Activated T-cell treated with anti-CD3 and anti-CD28 coated beads, Interleukin-2, amount 50 U/mL, for 48 hours (primary cell): Measurements from ENCODE around the gene ASL.
"Not testable (repeated sequence)": the region's sequence is repeated elsewhere in the genome, so short reads cannot be mapped to it uniquely, and the experiment has no call there.

Experiments used
- DNase-seq, 2 experiments: peaks; one replicate each; pipeline ENCODE4 v3.0.0-alpha.2; 2020

The ASL gene

GRCh38 chr7:66076462-66077329 is 1.1 kb downstream of the ASL start:
- no peak for DNase-seq

DNA sequence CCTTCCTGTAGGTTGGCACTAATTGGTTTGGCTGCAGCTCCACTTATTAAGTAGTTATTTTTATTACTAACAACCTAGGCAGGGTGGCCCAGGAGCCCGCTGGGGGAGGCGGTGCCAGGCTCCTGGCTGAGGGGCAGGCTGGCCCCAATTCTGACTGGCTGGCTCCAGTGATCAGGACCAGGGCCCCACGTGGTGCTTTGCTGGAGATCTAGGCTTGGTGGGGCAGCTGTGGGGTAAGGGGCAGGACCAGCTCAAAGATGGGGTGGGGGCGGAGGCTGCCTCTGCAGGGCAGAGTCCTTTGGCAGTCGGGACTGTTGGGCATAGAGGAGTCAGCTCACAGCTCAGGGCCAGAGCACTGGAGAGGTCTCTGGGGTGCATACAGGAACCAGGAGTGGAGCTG is 2.4 kb downstream of the ASL start:
- no peak for DNase-seq

- no peak for DNase-seq
Observed at GRCh38 chr7:66082083-66082482, 6.5 kb downstream of the ASL start.

DNA sequence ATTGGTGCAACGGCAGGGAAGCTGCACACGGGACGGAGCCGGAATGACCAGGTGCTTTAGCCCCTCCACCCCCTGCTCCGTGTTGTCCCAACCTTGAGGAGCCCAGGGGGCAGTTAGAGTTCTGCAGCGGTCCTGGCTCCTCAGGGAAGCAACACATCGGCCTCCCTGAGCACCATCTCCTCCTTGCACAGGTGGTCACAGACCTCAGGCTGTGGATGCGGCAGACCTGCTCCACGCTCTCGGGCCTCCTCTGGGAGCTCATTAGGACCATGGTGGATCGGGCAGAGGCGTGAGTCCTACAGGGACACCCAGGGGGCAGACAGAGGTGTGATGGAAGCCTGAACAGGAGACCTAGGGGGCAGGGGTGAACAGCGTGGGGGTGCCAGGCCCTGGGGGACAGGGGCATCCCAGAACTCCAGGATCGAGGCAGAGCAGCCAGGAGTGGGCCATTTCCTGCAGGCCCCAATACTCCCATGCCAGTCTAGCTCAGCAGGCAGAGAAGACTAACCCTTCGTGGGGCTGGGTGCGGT is 7.3 kb downstream of the ASL start:
- no peak for DNase-seq

DNA sequence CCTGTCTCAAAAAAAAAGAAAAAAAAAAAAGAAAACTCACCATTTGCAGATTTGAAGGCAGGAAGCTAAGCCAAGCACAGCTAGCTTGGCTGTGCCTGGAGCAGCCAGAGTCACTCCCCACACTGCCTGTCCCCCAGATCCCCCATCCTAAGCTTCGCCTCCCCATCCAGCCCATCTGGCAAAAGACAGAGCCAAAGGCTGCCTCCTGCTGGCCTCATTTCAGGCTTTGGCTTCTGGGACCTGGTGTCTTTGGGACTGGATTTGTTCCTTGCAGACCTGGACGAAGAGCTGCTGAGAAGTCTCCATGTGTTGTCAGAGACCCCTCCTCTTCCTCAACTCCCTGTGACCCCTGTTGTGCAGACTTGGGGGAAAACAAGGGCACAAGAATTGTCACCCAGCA is 8.1 kb downstream of the ASL start:
- DNase-seq, result no peak

- no peak for DNase-seq
Observed at GRCh38 chr7:66088861-66089838, 13.5 kb downstream of the ASL start.

GRCh38 chr7:66092654-66093053 is 17.0 kb downstream of the ASL start:
- no peak for DNase-seq

DNA sequence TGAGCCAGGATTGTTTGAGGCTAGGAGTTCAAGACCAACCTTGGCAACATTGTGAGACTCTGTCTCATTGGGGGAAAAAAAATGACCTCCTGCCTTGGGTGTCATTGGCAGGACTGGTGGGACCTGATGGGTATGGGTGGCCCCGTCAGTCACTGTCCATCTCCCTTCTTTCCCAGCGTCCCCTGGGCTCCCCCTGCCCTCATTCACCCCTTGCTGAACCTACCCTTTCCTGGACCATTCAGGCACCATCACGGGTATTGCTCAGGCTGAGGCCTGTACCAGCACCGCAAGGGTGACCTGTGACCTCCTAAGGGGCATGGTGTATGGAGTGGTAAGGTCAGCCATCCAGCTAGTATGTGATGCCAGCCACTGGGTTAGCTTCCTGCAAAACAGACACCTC is 19.4 kb downstream of the ASL start:
- DNase-seq, result no peak

GRCh38 chr7:66099232-66099550 is 23.6 kb downstream of the ASL start:
- DNase-seq, result no peak

DNA sequence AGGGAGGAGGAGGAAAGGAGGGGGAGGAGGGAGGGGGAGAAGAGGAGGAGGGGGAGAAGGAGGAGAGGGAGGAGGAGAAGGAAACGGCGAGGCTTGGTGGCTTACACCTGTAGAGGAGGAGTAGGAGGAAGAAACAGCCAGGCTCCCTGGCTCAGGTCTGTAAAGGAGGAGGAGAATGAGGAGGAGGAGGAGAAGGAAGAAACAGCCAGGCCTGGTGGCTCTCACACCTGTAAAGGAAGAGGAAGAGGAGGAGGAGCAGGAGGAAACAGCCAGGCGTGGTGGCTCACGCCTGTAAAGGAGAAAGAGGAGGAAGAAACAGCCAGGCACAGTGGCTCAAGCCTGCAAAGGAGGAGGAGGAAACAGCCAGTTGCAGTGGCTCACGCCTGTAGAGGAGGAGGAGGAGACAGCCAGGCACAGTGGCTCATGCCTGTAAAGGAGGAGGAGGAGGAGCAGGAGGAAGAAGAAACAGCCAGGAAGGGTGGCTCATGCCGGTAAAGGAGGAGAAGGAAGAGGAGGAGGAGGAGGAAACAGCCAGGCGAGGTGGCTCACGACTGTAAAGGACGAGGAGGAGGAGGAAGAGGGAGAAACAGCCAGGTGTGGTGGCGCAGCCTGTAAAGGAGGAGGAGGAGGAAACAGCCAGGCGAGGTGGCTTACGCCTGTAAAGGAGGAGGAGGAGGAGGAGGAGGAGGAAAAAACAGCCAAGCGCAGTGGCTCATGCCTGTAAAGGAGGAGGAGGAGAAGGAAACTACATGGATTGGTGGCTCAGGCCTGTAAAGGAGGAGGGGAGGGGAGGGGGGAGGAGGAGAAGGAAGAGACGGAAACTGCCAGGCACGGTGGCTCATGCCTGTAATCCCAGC is 24.2 kb downstream of the ASL start:
- DNase-seq, result peak; percentile 55 to 62

DNA sequence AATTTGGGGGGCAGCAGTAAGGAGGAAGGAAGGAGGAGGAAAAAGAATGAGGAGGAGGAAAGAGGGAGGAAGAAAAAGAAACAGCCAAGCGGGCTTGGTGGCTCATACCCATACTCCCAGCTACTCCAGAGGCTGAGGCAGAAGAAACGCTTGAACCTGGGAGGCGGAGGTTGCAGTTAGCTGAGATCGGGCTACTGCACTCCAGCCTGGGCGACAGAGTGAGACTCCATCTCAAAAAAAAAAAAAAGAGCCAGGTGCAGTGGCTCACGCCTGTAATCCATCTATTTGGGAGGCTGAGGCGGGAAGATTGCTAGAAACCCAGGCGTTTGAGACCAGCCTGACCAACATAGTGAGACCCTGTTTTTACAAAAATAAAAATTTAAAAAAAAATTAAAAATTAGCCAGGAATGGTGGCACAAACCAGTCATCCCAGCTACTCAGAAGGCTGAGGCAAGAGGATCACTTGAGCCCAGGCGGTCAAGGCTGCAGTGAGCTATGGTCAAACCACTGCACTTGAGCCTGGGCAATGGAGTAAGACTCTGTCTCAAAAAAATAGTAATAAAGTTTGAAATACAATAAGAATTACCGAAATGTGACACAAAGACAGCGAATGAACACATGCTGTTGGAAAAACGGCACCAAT is 24.9 kb downstream of the ASL start:
- DNase-seq, result no peak

DNA sequence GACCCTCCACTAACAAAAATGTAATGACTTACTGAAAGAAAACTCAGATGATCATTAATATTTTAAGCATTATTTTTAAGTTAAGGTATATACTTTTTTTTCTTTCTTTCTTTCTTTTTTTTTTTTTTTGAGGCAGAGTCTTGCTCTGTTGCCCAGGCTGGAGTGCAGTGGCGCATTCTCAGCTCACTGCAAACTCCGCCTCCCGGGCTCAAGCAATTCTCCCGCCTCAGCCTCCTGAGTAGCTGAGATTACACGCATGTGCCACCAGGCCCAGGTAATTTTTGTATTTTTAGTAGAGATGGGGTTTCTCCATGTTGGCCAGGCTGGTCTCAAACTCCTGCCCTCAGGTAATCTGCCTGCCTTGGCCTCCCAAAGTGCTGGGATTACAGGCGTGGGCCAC is 26.5 kb downstream of the ASL start:
- not testable (repeated sequence) for DNase-seq

DNA sequence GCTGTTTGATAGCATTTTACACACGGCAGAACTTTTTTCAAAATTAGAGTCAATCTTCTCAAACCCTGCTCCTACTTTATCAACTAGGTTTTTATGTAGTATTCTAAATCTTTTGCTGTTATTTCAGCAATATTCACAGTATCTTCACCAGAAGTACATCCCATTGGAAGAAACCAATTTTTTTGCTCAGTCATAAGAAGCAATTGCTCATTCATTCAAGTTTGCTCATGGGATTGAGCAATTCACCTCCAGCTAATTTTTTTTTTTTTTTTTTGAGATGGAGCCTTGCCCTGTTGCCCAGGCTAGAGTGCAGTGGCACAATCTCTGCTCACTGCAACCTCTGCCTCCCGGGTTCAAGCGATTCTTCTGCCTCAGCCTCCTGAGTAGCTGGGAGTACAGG is 28.4 kb downstream of the ASL start:
- DNase-seq, result not testable (repeated sequence)

GRCh38 chr7:66105263-66105748 is 29.7 kb downstream of the ASL start:
- no peak for DNase-seq

DNA sequence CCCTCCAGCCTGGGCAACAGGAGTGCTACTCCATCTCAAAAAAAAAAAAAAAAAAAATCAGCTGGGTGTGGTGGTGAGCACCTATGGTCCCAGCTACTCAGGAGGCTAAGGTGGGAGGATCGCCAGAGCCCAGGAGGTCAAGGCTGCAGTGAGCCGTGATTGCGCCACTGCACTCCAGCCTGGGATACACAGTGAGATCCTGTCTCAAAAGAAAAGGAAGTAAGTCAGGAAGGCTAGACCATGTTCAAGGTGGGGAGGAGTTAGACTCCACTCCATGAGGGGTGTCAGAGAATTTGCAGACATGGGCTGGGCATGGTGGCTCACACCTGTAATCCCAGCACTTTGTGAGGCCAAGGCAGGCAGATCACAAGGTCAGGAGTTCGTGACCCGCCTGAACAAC is 32.8 kb downstream of the ASL start:
- DNase-seq, result not testable (repeated sequence)

- no peak for DNase-seq
Observed at GRCh38 chr7:66110856-66111255, 35.2 kb downstream of the ASL start.

DNA sequence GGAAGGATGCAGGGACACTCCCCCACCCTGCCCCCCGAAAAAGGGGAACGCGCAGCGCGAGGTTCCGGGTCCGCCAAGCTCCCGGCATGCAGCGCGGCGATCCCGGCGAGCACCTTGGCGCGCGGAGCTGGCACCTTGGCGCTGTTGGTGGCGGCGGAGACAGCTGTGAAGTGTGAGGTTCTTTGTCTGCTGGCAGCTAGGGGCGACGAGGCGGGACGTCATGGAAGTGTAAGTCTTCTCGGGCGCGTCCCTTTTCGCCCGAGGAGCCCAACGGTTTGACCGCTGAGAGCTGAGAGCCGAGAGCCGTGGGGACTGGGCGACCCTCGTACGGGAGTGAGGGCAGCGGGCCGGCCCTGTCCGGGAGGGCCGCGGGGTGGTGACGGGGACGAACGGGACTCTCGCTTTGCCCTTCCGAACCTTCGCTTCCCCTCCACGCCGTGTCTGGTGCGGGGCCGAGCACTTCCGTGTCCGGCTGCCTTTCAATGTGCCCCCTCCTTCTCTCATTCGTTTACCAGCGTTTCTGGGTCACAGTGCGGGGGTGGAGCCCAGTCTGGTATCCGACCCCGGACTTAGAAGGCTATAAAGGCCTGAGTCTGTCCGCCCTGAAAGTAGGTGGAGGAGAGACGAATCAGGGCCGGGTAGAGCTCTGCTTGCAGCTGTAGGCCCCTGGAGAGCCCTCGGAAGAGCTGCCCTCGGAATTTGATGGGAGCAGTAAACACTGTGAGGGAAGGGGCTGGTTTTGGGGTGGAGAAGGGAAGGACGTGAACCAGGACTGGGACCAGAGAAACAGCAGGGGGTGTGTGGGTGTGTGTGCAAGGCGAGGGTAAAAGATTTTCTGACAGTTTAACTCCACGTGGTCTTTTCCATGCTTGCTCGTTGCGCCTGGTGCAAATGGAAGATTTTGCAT is 39.4 kb downstream of the ASL start, which contains the start of gene CRCP:
Gene CRCP (plus strand): TSS at position 105 of the 907 bp plus-strand sequence. CDS start 116 bp downstream, at position 221.
- peak; percentile 84 to 88 for DNase-seq

GRCh38 chr7:66116680-66117420 is 41.2 kb downstream of the ASL start:
- DNase-seq, result not testable (repeated sequence)

DNA sequence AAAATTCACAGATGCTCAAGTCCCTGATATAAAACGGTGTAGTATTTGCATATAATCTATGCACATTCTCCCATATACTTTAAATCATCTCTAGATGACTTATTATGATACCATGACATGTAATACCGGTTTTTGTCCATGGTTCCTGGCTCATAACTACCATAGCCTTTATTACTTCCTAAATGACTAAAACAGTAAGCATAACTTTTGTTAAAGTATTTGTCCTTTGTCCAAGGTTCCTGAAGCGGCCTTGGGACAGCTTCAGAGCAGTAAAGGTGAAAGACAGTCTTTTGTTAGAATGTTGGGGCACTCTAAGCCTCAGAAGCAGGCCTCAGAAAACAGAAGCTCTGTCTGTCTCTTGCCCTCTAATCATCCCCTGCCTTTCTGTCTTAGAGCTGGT is 43.0 kb downstream of the ASL start:
- no peak for DNase-seq
